ENCODE measurements around the gene ABCA1.

The ABCA1 gene

GRCh38 chr9:104906441-104907277, 21.3 kb downstream of the ABCA1 start:
- Histone ChIP-seq H3K27ac (ENCODE audit: insufficient read depth in 1 of 2, low read depth in 1 of 2, low read length in 2 of 2, poor library complexity in 1 of 2, severe bottlenecking in 2 of 2) (no peak overlapping the region), H3K27me3 (replicated peaks in 2 of 5; ENCODE audit: control insufficient read depth in 4 of 5, insufficient read depth in 5 of 5, low read length in 4 of 5) (no peaks in the 10 kb centered on the region), H3K4me1 (ENCODE audit: control extremely low read depth in 1 of 4, control insufficient read depth in 4 of 4, insufficient read depth in 4 of 4, low read length in 3 of 4) (peaks cover 0 to 9% (median 4%) of the 10 kb centered on the region in 4 experiments), H3K9me3 (ENCODE audit: control extremely low read depth in 1 of 5, control insufficient read depth in 4 of 5, insufficient read depth in 2 of 5, low read depth in 1 of 5, low read length in 4 of 5) (no peaks in the 10 kb centered on the region), H3K36me3 (ENCODE audit: control insufficient read depth in 4 of 4, insufficient read depth in 4 of 4, low read length in 3 of 4) (no peaks in the 10 kb centered on the region), H3K4me3 (ENCODE audit: control insufficient read depth in 1 of 7, extremely low read depth in 1 of 7, insufficient read depth in 4 of 7, low read depth in 2 of 7, low read length in 6 of 7) (no peak overlapping the region)
- POLR2A ChIA-PET: interaction anchor here (0.6 to 0.8 kb wide), 2 partner anchors 377 to 1852 kb away, joined by 3 read pairs; no protein-coding TSS in a partner anchor
- WGBS (ENCODE audit: insufficient coverage): 96% methylated on average over 4 of the region's 5 CpGs
- no peak for DNase-seq
- CTCF ChIA-PET: interaction anchor here (0.9 kb wide), 1 partner anchor 10 kb away, joined by 3 read pairs; no protein-coding TSS in a partner anchor

- WGBS (ENCODE audit: insufficient coverage): no CpG with 5 or more reads among the region's 2 CpGs
- no peak for DNase-seq
- Histone ChIP-seq H3K4me1 (ENCODE audit: control extremely low read depth in 1 of 4, control insufficient read depth in 4 of 4, insufficient read depth in 4 of 4, low read length in 3 of 4) (peaks cover 0 to 12% (median 4%) of the 10 kb centered on the region in 4 experiments), H3K36me3 (ENCODE audit: control insufficient read depth in 4 of 4, insufficient read depth in 4 of 4, low read length in 3 of 4) (no peaks in the 10 kb centered on the region), H3K27ac (ENCODE audit: insufficient read depth in 1 of 2, low read depth in 1 of 2, low read length in 2 of 2, poor library complexity in 1 of 2, severe bottlenecking in 2 of 2) (no peak overlapping the region), H3K27me3 (replicated peaks in 2 of 5; ENCODE audit: control insufficient read depth in 4 of 5, insufficient read depth in 5 of 5, low read length in 4 of 5) (no peaks in the 10 kb centered on the region), H3K9me3 (ENCODE audit: control extremely low read depth in 1 of 5, control insufficient read depth in 4 of 5, insufficient read depth in 2 of 5, low read depth in 1 of 5, low read length in 4 of 5) (no peaks in the 10 kb centered on the region), H3K4me3 (ENCODE audit: control insufficient read depth in 1 of 7, extremely low read depth in 1 of 7, insufficient read depth in 4 of 7, low read depth in 2 of 7, low read length in 6 of 7) (no peak overlapping the region)
- ChIA-PET POLR2A (interaction anchor here (0.8 kb wide), 1 partner anchor 377 kb away, joined by 3 read pairs; no protein-coding TSS in a partner anchor), CTCF (interaction anchor here (0.9 kb wide), 1 partner anchor 10 kb away, joined by 3 read pairs; no protein-coding TSS in a partner anchor)
These were observed 22.0 kb downstream of the ABCA1 start for GRCh38 chr9:104905931-104906330.

GRCh38 chr9:104905153-104905901, 22.6 kb downstream of the ABCA1 start:
- no peaks in the 10 kb centered on the region for H3K36me3 ChIP-seq (ENCODE audit: control insufficient read depth in 4 of 4, insufficient read depth in 4 of 4, low read length in 3 of 4)
- WGBS (ENCODE audit: insufficient coverage): 100% methylated on average over 3 of the region's 4 CpGs
- POLR2A ChIA-PET: interaction anchor here (0.8 kb wide), 1 partner anchor 376 kb away, joined by 3 read pairs; no protein-coding TSS in a partner anchor
- no peaks in the 10 kb centered on the region for H3K27me3 ChIP-seq (replicated peaks in 2 of 5; ENCODE audit: control insufficient read depth in 4 of 5, insufficient read depth in 5 of 5, low read length in 4 of 5)
- DNase-seq: no peak
- no peak overlapping the region for H3K4me3 ChIP-seq (ENCODE audit: control insufficient read depth in 1 of 7, extremely low read depth in 1 of 7, insufficient read depth in 4 of 7, low read depth in 2 of 7, low read length in 6 of 7)
- CTCF ChIA-PET: interaction anchor here (0.7 to 0.9 kb wide), 2 partner anchors 9 to 20 kb away, joined by 3 read pairs; no protein-coding TSS in a partner anchor
- H3K27ac ChIP-seq (ENCODE audit: insufficient read depth in 1 of 2, low read depth in 1 of 2, low read length in 2 of 2, poor library complexity in 1 of 2, severe bottlenecking in 2 of 2): no peak overlapping the region
- H3K4me1 ChIP-seq (ENCODE audit: control extremely low read depth in 1 of 4, control insufficient read depth in 4 of 4, insufficient read depth in 4 of 4, low read length in 3 of 4): peaks cover 0 to 18% (median 7%) of the 10 kb centered on the region in 4 experiments
- H3K9me3 ChIP-seq (ENCODE audit: control extremely low read depth in 1 of 5, control insufficient read depth in 4 of 5, insufficient read depth in 2 of 5, low read depth in 1 of 5, low read length in 4 of 5): no peaks in the 10 kb centered on the region

GRCh38 chr9:104903609-104904008, 24.3 kb downstream of the ABCA1 start:
- Histone ChIP-seq H3K9me3 (ENCODE audit: control extremely low read depth in 1 of 5, control insufficient read depth in 4 of 5, insufficient read depth in 2 of 5, low read depth in 1 of 5, low read length in 4 of 5) (no peaks in the 10 kb centered on the region), H3K36me3 (ENCODE audit: control insufficient read depth in 4 of 4, insufficient read depth in 4 of 4, low read length in 3 of 4) (no peaks in the 10 kb centered on the region), H3K4me3 (ENCODE audit: control insufficient read depth in 1 of 7, extremely low read depth in 1 of 7, insufficient read depth in 4 of 7, low read depth in 2 of 7, low read length in 6 of 7) (no peak overlapping the region), H3K4me1 (ENCODE audit: control extremely low read depth in 1 of 4, control insufficient read depth in 4 of 4, insufficient read depth in 4 of 4, low read length in 3 of 4) (peaks cover 0 to 9% (median 4%) of the 10 kb centered on the region in 4 experiments), H3K27me3 (replicated peaks in 2 of 5; ENCODE audit: control insufficient read depth in 4 of 5, insufficient read depth in 5 of 5, low read length in 4 of 5) (no peaks in the 10 kb centered on the region), H3K27ac (ENCODE audit: insufficient read depth in 1 of 2, low read depth in 1 of 2, low read length in 2 of 2, poor library complexity in 1 of 2, severe bottlenecking in 2 of 2) (no peak overlapping the region)
- CTCF ChIA-PET: interaction anchor here (0.6 to 1.1 kb wide), 3 partner anchors 10 to 508 kb away, joined by 4 to 6 read pairs (median 6); no protein-coding TSS in a partner anchor
- no peak for DNase-seq
- WGBS (ENCODE audit: insufficient coverage): 100% methylated on average over 7 of the region's 8 CpGs
- POLR2A ChIA-PET: no interaction called here

- 88% methylated on average over 1 of the region's 2 CpGs for WGBS (ENCODE audit: insufficient coverage)
- peaks cover 0 to 9% (median 4%) of the 10 kb centered on the region in 4 experiments for H3K4me1 ChIP-seq (ENCODE audit: control extremely low read depth in 1 of 4, control insufficient read depth in 4 of 4, insufficient read depth in 4 of 4, low read length in 3 of 4)
- POLR2A ChIA-PET: interaction anchor here (0.6 kb wide), 1 partner anchor 513 kb away, joined by 5 read pairs; no protein-coding TSS in a partner anchor
- H3K4me3 ChIP-seq (ENCODE audit: control insufficient read depth in 1 of 7, extremely low read depth in 1 of 7, insufficient read depth in 4 of 7, low read depth in 2 of 7, low read length in 6 of 7): no peak overlapping the region
- no peak for DNase-seq
- no peaks in the 10 kb centered on the region for H3K9me3 ChIP-seq (ENCODE audit: control extremely low read depth in 1 of 5, control insufficient read depth in 4 of 5, insufficient read depth in 2 of 5, low read depth in 1 of 5, low read length in 4 of 5)
- H3K36me3 ChIP-seq (ENCODE audit: control insufficient read depth in 4 of 4, insufficient read depth in 4 of 4, low read length in 3 of 4): no peaks in the 10 kb centered on the region
- H3K27ac ChIP-seq (ENCODE audit: insufficient read depth in 1 of 2, low read depth in 1 of 2, low read length in 2 of 2, poor library complexity in 1 of 2, severe bottlenecking in 2 of 2): no peak overlapping the region
- no peaks in the 10 kb centered on the region for H3K27me3 ChIP-seq (replicated peaks in 2 of 5; ENCODE audit: control insufficient read depth in 4 of 5, insufficient read depth in 5 of 5, low read length in 4 of 5)
- CTCF ChIA-PET: interaction anchor here (0.6 kb wide), 1 partner anchor 20 kb away, joined by 3 read pairs; no protein-coding TSS in a partner anchor
These were observed 27.1 kb downstream of the ABCA1 start for GRCh38 chr9:104900871-104901270.

GRCh38 chr9:104900324-104900723, 27.6 kb downstream of the ABCA1 start:
- WGBS (ENCODE audit: insufficient coverage): 100% methylated on average over 3 of the region's 3 CpGs
- Histone ChIP-seq H3K27ac (ENCODE audit: insufficient read depth in 1 of 2, low read depth in 1 of 2, low read length in 2 of 2, poor library complexity in 1 of 2, severe bottlenecking in 2 of 2) (no peak overlapping the region), H3K36me3 (ENCODE audit: control insufficient read depth in 4 of 4, insufficient read depth in 4 of 4, low read length in 3 of 4) (no peaks in the 10 kb centered on the region), H3K4me1 (ENCODE audit: control extremely low read depth in 1 of 4, control insufficient read depth in 4 of 4, insufficient read depth in 4 of 4, low read length in 3 of 4) (peaks cover 0 to 9% (median 4%) of the 10 kb centered on the region in 4 experiments), H3K9me3 (ENCODE audit: control extremely low read depth in 1 of 5, control insufficient read depth in 4 of 5, insufficient read depth in 2 of 5, low read depth in 1 of 5, low read length in 4 of 5) (no peaks in the 10 kb centered on the region), H3K4me3 (ENCODE audit: control insufficient read depth in 1 of 7, extremely low read depth in 1 of 7, insufficient read depth in 4 of 7, low read depth in 2 of 7, low read length in 6 of 7) (no peak overlapping the region), H3K27me3 (replicated peaks in 2 of 5; ENCODE audit: control insufficient read depth in 4 of 5, insufficient read depth in 5 of 5, low read length in 4 of 5) (no peaks in the 10 kb centered on the region)
- CTCF ChIA-PET: no interaction called here
- no peak for DNase-seq
- POLR2A ChIA-PET: interaction anchor here (0.6 kb wide), 1 partner anchor 514 kb away, joined by 5 read pairs; no protein-coding TSS in a partner anchor
